K562 (cell line): Measurements from ENCODE around the gene ASGR1. TPM values are rescaled to one million over a fixed set of nuclear protein-coding genes. Genes with fewer than 3 reads are reported as not detected.
A peak's percentile ranks its signal among the peaks of the same experiment; 100 is the strongest.
"Not testable (repeated sequence)": the region's sequence is repeated elsewhere in the genome, so short reads cannot be mapped to it uniquely, and the experiment has no call there.

ENCODE experiments used
- ATAC-seq: fragments of 200-7000 bp; cut with Tn5 transposase; 3 replicates; pipeline ENCODE4 v1.9.1; 2020; ENCODE audit warnings: moderate library complexity
- BruUV-seq: library from RNA; stranded (reverse); fragments of 400-500 nt; replicated peaks from 2 replicates; lab custom pipeline; 2021; lab: Mats Ljungman, UMichigan
- CTCF ChIA-PET: fragments of 300-600 bp; formaldehyde crosslinking; extraction: SDS; loops from one replicate; lab custom pipeline; 2021; ENCODE audit warnings: low intra/inter-chr PET ratio; lab: Yijun Ruan, JAX
- POLR2A ChIA-PET: fragments of 300-600, 350-650 bp; sonication (Branson Sonifier 250); formaldehyde crosslinking; extraction: SDS; loops from one replicate; lab custom pipeline; 2021; ENCODE audit warnings: antibody characterized with exemption, inconsistent platforms; lab: Yijun Ruan, JAX
- DNase-seq, 4 experiments: peaks; one replicate each; pipeline versions ENCODE4 v3.0.0 to v3.0.0-alpha.2; 2011 to 2018; ENCODE audit warnings: low spot score in 3 of 4, mixed read lengths in 3 of 4; ENCODE audit errors: extremely low read depth in 1 of 4
- FAIRE-seq: peaks from 2 replicates; lab custom pipeline; 2011; peaks lifted over from hg19 to GRCh38; lab: Jason Lieb, UNC
- H2AFZ ChIP-seq: 2 replicates; pipeline ENCODE4 v1.6.0; 2011; ENCODE audit warnings: low read depth, low read length, control low read depth, inconsistent platforms
- H3K27ac ChIP-seq: fragments of 200-600 bp; 3 replicates; pipeline ENCODE4 v1.8.0; 2011; ENCODE audit warnings: low read depth, mild to moderate bottlenecking, control low read depth, inconsistent platforms, low read length, moderate library complexity, mixed read lengths; ENCODE audit errors: extremely low read depth
- H3K27me3 ChIP-seq, 2 experiments: fragments of 300-600 bp in 1 of 2; 2 replicates in 1 of 2; 3 replicates in 1 of 2; pipeline versions ENCODE4 v1.6.0 to v1.8.0; 2011; ENCODE audit warnings: inconsistent platforms in 2 of 2, low read length in 2 of 2, mild to moderate bottlenecking in 1 of 2, mixed read lengths in 1 of 2, moderate library complexity in 1 of 2; ENCODE audit not compliant: control insufficient read depth in 2 of 2, insufficient read depth in 2 of 2
- H3K36me3 ChIP-seq: fragments of 300-600 bp; 3 replicates; pipeline ENCODE4 v1.8.0; 2011; ENCODE audit warnings: mild to moderate bottlenecking, low read length, inconsistent platforms; ENCODE audit not compliant: control insufficient read depth, insufficient read depth
- H3K4me1 ChIP-seq, 2 experiments: fragments of 200-600 bp in 1 of 2; replicated peaks in 1 of 2; 2 replicates in 1 of 2; 3 replicates in 1 of 2; pipeline versions ENCODE4 v1.5.1 to v1.8.0; 2011; ENCODE audit warnings: inconsistent platforms in 2 of 2, low read length in 2 of 2, mild to moderate bottlenecking in 1 of 2, mixed read lengths in 1 of 2, moderate library complexity in 1 of 2; ENCODE audit not compliant: control insufficient read depth in 2 of 2, insufficient read depth in 2 of 2
- H3K4me2 ChIP-seq: 2 replicates; pipeline ENCODE4 v1.6.1; 2011; ENCODE audit warnings: low read length, control low read depth, inconsistent platforms, mixed read lengths; ENCODE audit not compliant: insufficient read depth
- H3K4me3 ChIP-seq: fragments of 200-600 bp; sonication (generic), shearing (Covaris generic); 2 replicates; pipeline ENCODE4 v1.5.1; 2016; ENCODE audit warnings: control low read depth, inconsistent platforms
- H3K79me2 ChIP-seq: fragments of 200-600 bp; 3 replicates; pipeline ENCODE4 v1.8.0; 2011; ENCODE audit warnings: low read length, inconsistent platforms; ENCODE audit not compliant: control insufficient read depth, insufficient read depth
- H3K9ac ChIP-seq, 2 experiments: 2 replicates each; pipeline versions ENCODE4 v1.6.0 to v1.6.1; 2011; ENCODE audit warnings: low read depth in 2 of 2, low read length in 2 of 2, control low read depth in 1 of 2, inconsistent platforms in 1 of 2, mild to moderate bottlenecking in 1 of 2, mixed read lengths in 1 of 2; ENCODE audit not compliant: insufficient read depth in 1 of 2
- H3K9me1 ChIP-seq: one replicate; pipeline ENCODE4 v1.6.0; 2011; ENCODE audit warnings: inconsistent platforms, mild to moderate bottlenecking, low read length, moderate library complexity; ENCODE audit not compliant: control insufficient read depth, insufficient read depth
- H3K9me3 ChIP-seq: replicated peaks from 2 replicates; pipeline ENCODE4 v1.5.1; 2011; ENCODE audit warnings: low read depth, low read length, inconsistent platforms; ENCODE audit not compliant: control insufficient read depth, insufficient read depth
- H4K20me1 ChIP-seq: replicated peaks from 2 replicates; pipeline ENCODE4 v1.6.1; 2011; ENCODE audit warnings: low read length, inconsistent platforms, mixed read lengths; ENCODE audit not compliant: control insufficient read depth, insufficient read depth
- C11orf30 ChIP-seq: fragments of 450-650 bp; IDR thresholded peaks from 2 replicates; pipeline ENCODE4 v1.6.1; 2016; ENCODE audit warnings: low read depth, mild to moderate bottlenecking
- CEBPB ChIP-seq: fragments of 450-650 bp; IDR thresholded peaks from 2 replicates; pipeline ENCODE4 v1.6.1; 2016; ENCODE audit warnings: missing genetic modification characterization, missing compliant biosample characterization
- CEBPG ChIP-seq, 3 experiments: fragments of 200-800 bp in 1 of 3; sonication (Bioruptor generic) in 1 of 3; sonication (generic) in 1 of 3; formaldehyde crosslinking in 1 of 3; IDR thresholded peaks in 2 of 3; conservative IDR thresholded peaks in 1 of 3; 2 replicates each; pipeline versions ENCODE4 v1.6.1 to v1.8.0; 2016 to 2022; ENCODE audit warnings: missing compliant biosample characterization in 2 of 3, missing genetic modification characterization in 2 of 3, mild to moderate bottlenecking in 1 of 3, missing genetic modification reagents in 1 of 3
- MAFG ChIP-seq: fragments of 450-650 bp; conservative IDR thresholded peaks from 2 replicates; pipeline ENCODE4 v1.6.1; 2016; ENCODE audit warnings: missing genetic modification characterization, missing compliant biosample characterization
- MAFK ChIP-seq: IDR thresholded peaks from 2 replicates; pipeline ENCODE4 v1.6.1; 2011; ENCODE audit warnings: low read length, improper control_type of control experiment
- NFYB ChIP-seq: IDR thresholded peaks from 2 replicates; pipeline ENCODE4 v1.6.1; 2011; ENCODE audit warnings: mild to moderate bottlenecking, moderate library complexity; ENCODE audit not compliant: insufficient read length; ENCODE audit errors: extremely low read depth
- TCF3 ChIP-seq: sonication (generic); formaldehyde crosslinking; IDR thresholded peaks from 2 replicates; pipeline ENCODE4 v1.4.0; 2020; ENCODE audit warnings: mild to moderate bottlenecking, missing genetic modification reagents
- ZNF316 ChIP-seq: fragments of 450-650 bp; IDR thresholded peaks from 2 replicates; pipeline ENCODE4 v1.6.1; 2016
- WGBS: fragments of 100-300 bp; shearing (Covaris generic); methylation state at CpG from one replicate; pipeline ENCODE4 v1.1.6; 2016; ENCODE audit warnings: low coverage, mixed read lengths; ENCODE audit not compliant: insufficient coverage; ENCODE audit errors: missing lambda C conversion rate; 5-methylcytosine and 5-hydroxymethylcytosine counted together
- in situ Hi-C: fragments of 300-500 bp; cut with MboI; formaldehyde crosslinking; loops from 4 replicates; pipeline ENCODE4 v1.15.0; 2018; ENCODE audit warnings: inconsistent platforms, mixed read lengths
- intact Hi-C: fragments of 100-400 bp; cut with micrococcal nuclease; formaldehyde crosslinking; loops from 2 replicates; pipeline ENCODE4 v1.14.2; 2022
- polyA plus RNA-seq, 8 experiments: library from polyadenylated mRNA; depleted of rRNA in 4 of 8; stranded (reverse) in 5 of 8; unstranded in 3 of 8; fragments of >200 nt; fragmentation: Nextera tagmentation in 2 of 8; fragmentation: Illumina TruSeq in 1 of 8; extraction: Ambion mirVana in 2 of 8; extraction: Trizol in 1 of 8; gene quantifications; 2 replicates each; pipeline versions ENCODE4 v1.2.1 to v1.2.3, GENCODE V29; 2011 to 2014; ENCODE audit warnings: inconsistent platforms in 1 of 8, missing spikeins in 1 of 8
- total RNA-seq, 7 experiments: library from RNA; depleted of rRNA in 6 of 7; stranded (reverse); fragments of >200 nt in 6 of 7; fragmentation: Illumina TruSeq in 2 of 7; extraction: Trizol in 2 of 7; gene quantifications; 2 replicates each; pipeline versions ENCODE4 v1.2.1 to v1.2.3, GENCODE V29; 2011 to 2021; ENCODE audit warnings: low replicate concordance in 1 of 7

The ASGR1 gene
- total and polyA plus RNA-seq, 9 of the 15 experiments (the other 6 are each of a cell fraction or from before 2014, with no cell fraction given), result 0.11 to 1.0 (median 0.64) TPM; not detected in 2

GRCh38 chr17:7168841-7169564, 10.2 kb downstream of the ASGR1 start:
- H3K9me3 ChIP-seq, DNase-seq, H2AFZ ChIP-seq, H3K9me1 ChIP-seq, H3K27ac ChIP-seq, H3K79me2 ChIP-seq, H3K36me3 ChIP-seq, POLR2A ChIA-PET, FAIRE-seq, H3K4me2 ChIP-seq, BruUV-seq, in situ Hi-C loops, intact Hi-C loops, H3K4me1 ChIP-seq, CTCF ChIA-PET, H4K20me1 ChIP-seq, H3K4me3 ChIP-seq, H3K9ac ChIP-seq, ATAC-seq: not testable (repeated sequence)
- H3K27me3 ChIP-seq, result peaks cover 2 to 14% of the 10 kb centered on the region in 2 experiments; a peak in 3 of 5 replicates
- TF ChIP-seq C11orf30, result peak; percentile 71; the same call in 1 of the 2 replicates
- peak; percentile 33; the same call in 1 of the 2 replicates for TF ChIP-seq MAFK
- TF ChIP-seq ZNF316, result peak; percentile 82
- TF ChIP-seq TCF3 (CRISPR knock-in tag), result 0 out of 2 replicates have a peak, but pooled peaks have one; percentile 15
- peak; percentile 72 for TF ChIP-seq MAFG (tag)
- WGBS, result 3% methylated on average over 10 of the region's 10 CpGs

- no peaks in the 10 kb centered on the region; the same call in 1 of the 2 replicates for H4K20me1 ChIP-seq
- H3K27ac ChIP-seq, result no peak overlapping the region
- peaks cover 2 to 18% of the 10 kb centered on the region in 2 experiments; a peak in 3 of 5 replicates for H3K27me3 ChIP-seq
- no peak overlapping the region for H3K4me2 ChIP-seq
- H3K4me1 ChIP-seq, result no peaks in the 10 kb centered on the region; a peak in 1 of 5 replicates
- no peaks in the 10 kb centered on the region for H3K9me1 ChIP-seq
- no peak for ATAC-seq
- CTCF ChIA-PET, result no interaction called here
- intact Hi-C loops, result no loop called here
- BruUV-seq, result no TSS peak
- H3K9me3 ChIP-seq, result no peaks in the 10 kb centered on the region
- H3K79me2 ChIP-seq, result no peaks in the 10 kb centered on the region
- no peak overlapping the region for H3K4me3 ChIP-seq
- in situ Hi-C loops, result no loop called here
- WGBS, result 4% methylated on average over 4 of the region's 4 CpGs
- POLR2A ChIA-PET, result no interaction called here
- H3K36me3 ChIP-seq, result no peaks in the 10 kb centered on the region
- TF ChIP-seq NFYB, result no peak
- TF ChIP-seq CEBPG (CRISPR knock-in tag; IDR thresholded peaks at IDR 0.05), result no peak
- peak; percentile 41 to 81; a peak in 3 of 4 replicates for TF ChIP-seq CEBPG (tag; conservative IDR thresholded peaks at IDR 0.05 in 1 of 2, IDR thresholded peaks at IDR 0.05 in 1 of 2)
- TF ChIP-seq CEBPB (tag), result peak; percentile 40
- H2AFZ ChIP-seq, result no peak overlapping the region
- no peak for FAIRE-seq
- H3K9ac ChIP-seq, result no peak overlapping the region
- DNase-seq, result no peak
These were observed 11.3 kb downstream of the ASGR1 start for GRCh38 chr17:7167832-7168231.
